Esophagus squamous epithelium (tissue), 4 donors: ENCODE results near the gene BTG3.

ENCODE experiments used
- CTCF ChIP-seq, 6 experiments: fragments of 450-650 bp in 4 of 6; fragments of 200-600 bp in 2 of 6; sonication (generic) in 2 of 6; IDR thresholded peaks; one replicate each; pipeline ENCODE4 v1.5.1; 2016 to 2019; ENCODE audit warnings: antibody characterized with exemption in 6 of 6, mild to moderate bottlenecking in 4 of 6, moderate library complexity in 4 of 6
- POLR2A ChIP-seq, 4 donors: fragments of 450-650 bp; IDR thresholded peaks; one replicate each; pipeline ENCODE4 v1.6.1; 2017; ENCODE audit warnings: antibody characterized with exemption in 4 of 4, mild to moderate bottlenecking in 4 of 4, moderate library complexity in 3 of 4

- TF ChIP-seq POLR2A (IDR thresholded peaks at IDR 0.05), result no peak
- no peak for TF ChIP-seq CTCF (IDR thresholded peaks at IDR 0.05)
Observed at GRCh38 chr21:17548262-17548661, 64.4 kb downstream of the BTG3 start.
